GM13976 (cell line): Measurements from ENCODE around the gene RAB37.
A peak's percentile ranks its signal among the peaks of the same experiment; 100 is the strongest.

ENCODE experiments used
- DNase-seq: peaks from one replicate; pipeline ENCODE4 v3.0.0; 2012; ENCODE audit warnings: low spot score
- in situ Hi-C: fragments of 300-500 bp; cut with MboI; formaldehyde crosslinking; loops from one replicate; pipeline ENCODE4 v1.12.0; 2022; ENCODE audit warnings: low sequenced_read_pairs, mixed read lengths, inconsistent platforms; ENCODE audit not compliant: unreplicated experiment
- TF ChIP-seq, protein P1 (sequence below): IDR thresholded peaks from 2 replicates; pipeline ENCODE4 v1.5.1; 2012; ENCODE audit warnings: borderline replicate concordance, mild to moderate bottlenecking; ENCODE audit not compliant: insufficient read depth; ENCODE audit errors: extremely low read depth, missing control alignments, control extremely low read depth

The RAB37 gene

DNA sequence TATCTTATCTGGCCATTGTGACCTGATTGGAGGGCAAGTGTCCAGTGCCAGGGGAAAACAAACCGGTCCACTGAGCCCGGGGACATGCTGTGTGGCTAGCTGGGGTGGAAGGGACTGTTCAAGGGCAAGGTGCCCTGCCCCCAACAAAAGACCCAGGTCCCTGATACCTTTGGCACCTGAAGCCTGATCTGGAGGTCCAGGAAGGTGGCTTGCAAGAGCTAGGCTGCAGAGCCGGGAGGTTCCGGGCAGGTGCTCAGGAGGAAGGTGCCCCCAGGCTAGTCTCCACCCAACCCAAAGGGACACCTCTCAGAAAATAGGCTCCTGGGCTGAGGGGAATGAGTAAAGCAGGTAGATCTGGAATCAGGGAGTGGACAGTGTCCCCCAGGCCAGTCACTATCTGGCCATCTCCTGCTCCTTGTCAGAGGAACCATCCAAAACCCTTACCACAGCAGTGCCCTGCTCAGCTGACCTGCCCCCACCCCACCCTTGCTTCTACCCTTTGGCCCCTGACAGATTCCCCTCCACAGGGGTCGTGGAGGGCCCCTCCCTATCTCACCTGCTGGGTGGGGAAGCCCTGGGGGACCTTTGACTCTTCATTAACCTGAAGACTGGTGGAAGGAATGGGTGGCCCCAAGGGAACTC, 32.9 kb downstream of the RAB37 start:
- in situ Hi-C loops, result no loop called here
- TF ChIP-seq, protein P1, sequence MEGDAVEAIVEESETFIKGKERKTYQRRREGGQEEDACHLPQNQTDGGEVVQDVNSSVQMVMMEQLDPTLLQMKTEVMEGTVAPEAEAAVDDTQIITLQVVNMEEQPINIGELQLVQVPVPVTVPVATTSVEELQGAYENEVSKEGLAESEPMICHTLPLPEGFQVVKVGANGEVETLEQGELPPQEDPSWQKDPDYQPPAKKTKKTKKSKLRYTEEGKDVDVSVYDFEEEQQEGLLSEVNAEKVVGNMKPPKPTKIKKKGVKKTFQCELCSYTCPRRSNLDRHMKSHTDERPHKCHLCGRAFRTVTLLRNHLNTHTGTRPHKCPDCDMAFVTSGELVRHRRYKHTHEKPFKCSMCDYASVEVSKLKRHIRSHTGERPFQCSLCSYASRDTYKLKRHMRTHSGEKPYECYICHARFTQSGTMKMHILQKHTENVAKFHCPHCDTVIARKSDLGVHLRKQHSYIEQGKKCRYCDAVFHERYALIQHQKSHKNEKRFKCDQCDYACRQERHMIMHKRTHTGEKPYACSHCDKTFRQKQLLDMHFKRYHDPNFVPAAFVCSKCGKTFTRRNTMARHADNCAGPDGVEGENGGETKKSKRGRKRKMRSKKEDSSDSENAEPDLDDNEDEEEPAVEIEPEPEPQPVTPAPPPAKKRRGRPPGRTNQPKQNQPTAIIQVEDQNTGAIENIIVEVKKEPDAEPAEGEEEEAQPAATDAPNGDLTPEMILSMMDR, result no peak
- DNase-seq, result no peak

DNA sequence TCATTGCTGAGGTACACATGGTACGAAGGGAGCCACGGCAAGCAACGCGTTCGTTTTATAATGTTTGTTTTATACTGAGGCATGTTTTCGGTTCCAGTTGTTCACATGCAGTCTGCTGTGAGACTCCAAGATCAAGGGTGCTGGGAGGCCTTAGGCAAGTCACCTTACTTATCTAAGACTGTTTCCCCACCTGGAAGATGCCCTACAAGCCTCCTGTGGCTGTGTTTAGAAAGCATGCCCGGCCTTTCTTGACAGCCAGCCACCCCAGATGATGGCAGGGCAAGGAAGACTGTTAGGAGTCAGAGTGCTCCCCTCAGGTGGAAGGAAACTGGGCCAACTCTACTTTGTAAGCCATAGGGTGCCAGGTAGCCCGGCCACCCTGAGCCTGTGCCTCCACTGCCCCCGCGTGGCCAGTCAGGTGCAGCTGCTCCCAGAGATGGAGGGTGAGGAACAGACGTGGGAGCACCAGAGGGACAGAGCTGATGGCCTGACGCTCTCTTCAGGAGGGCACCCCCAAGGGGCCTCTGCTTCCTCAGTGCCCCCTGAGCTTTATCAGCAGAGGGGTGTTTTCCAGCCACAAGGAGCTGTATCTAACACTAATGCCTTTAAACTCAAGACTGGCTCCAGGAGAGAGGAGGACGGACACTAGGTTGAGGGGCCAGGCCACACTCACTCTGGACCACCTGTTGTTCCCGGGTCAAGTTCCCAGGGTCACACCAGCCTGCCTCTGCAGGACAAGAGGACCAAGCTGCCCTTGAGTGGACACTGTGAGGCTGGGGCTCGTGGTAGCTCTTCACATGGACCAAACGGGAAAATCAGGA, 33.7 kb downstream of the RAB37 start:
- TF ChIP-seq, protein P1, result peak; percentile 93
- in situ Hi-C loops, result no loop called here
- peak; percentile 84 for DNase-seq

DNA sequence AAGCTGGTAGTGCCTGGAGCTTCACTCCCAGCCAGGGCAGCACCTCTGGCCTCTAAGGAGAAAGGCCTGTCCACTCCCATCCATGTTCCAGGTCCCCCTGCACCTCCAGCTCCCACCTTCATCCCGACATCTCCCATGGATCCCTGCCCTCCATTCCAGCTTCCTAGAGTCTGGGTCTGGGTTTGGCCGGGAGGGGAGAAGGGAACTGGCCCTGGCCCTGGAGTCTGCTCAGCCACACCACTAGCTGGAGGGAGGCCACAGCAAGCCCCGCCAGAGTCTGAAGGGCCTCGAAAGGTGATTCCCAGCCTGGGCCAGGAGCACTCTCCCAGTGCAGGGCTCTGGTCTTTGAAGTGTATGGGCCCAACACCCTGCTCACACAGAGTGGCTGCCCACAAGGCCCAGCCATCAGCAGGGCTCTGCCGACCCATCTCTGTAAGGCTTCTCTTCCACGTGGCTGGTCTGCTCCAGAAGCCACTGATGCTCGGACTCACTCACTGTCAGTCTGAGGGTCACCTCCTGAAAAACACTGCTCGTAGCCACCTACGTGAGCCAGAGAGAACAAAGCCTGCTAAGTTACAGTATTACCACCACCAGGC, 34.4 kb downstream of the RAB37 start:
- in situ Hi-C loops, result no loop called here

DNA sequence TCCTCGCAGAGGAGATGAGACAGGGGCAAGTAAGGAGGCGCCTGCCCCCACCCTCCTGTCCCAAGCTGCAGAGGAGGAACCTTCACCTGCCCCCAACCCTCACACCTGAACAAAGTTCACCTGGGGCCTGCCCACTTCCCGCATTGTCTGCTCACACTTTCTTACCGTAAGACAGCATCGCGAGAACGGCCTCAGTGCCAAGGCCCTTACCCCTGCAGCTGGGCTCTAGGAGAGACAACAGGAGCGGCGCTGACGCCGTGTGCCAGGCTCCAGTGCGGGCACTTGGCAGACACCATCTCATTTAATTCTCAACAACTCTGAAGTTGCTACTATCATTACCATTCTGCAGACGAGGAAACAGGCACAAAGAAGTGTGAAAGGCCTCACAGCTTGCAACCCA, 35.0 kb downstream of the RAB37 start:
- TF ChIP-seq, protein P1, result no peak
- no peak for DNase-seq
- in situ Hi-C loops, result no loop called here

More for the DNA sequence above, 34.4 kb downstream of the RAB37 start:
- DNase-seq, result no peak
- TF ChIP-seq, protein P1, result no peak

DNA sequence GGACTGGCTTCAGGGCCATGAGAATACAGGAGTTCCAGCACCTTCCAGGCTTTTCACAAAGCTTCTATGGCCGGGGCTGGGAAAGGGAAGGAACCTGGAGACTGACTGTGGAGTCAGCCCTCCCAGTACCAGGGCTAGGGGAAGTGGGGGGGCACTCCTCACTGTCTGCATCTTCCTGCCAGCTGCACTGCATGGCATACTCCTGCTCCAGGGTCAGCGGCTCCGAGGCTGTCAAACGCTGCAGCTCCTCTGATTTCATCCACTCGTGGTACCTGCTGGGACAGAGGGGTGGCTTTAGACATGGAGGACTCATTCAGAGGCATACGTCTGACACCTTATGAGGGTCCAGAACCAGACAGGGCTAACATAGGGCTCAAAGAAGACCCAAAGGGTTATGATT, 36.4 kb downstream of the RAB37 start:
- DNase-seq, result no peak
- in situ Hi-C loops, result no loop called here

DNA sequence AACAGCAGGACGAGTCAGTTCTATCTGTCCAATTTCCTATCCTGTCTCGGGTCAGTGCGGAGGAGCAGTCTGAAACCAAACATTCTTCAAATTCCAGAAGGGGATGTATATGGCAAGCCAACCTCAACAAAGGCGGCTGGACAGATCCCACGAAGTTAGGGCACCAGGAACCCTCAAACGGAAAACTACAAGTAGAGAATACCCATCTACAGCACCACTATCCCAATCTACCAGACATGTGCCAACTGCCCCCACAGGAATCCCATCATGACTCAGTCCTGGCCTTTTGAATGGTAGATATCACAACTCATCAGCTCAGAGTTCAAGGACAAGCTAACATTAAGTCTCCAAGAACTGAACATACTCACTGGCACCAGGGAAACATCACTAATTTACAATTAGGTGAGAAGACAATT, 36.8 kb downstream of the RAB37 start:
- TF ChIP-seq, protein P1, result no peak
- no peak for DNase-seq
- in situ Hi-C loops, result no loop called here

More for the DNA sequence above, 36.4 kb downstream of the RAB37 start:
- TF ChIP-seq, protein P1, result no peak
